HFF-Myc (cell line): ENCODE results near the gene CABCOCO1.

ENCODE experiments used
- DNase-seq: peaks from one replicate; pipeline ENCODE4 v3.0.0-alpha.2; 2011; ENCODE audit warnings: low read depth; ENCODE audit errors: extremely low read depth
- H3K4me3 ChIP-seq: replicated peaks from 2 replicates; pipeline ENCODE4 v1.5.1; 2011; ENCODE audit warnings: low read depth, mild to moderate bottlenecking, control low read depth, low read length
- TF ChIP-seq, protein P1 (sequence below): IDR thresholded peaks from 2 replicates; pipeline ENCODE4 v1.5.1; 2012; ENCODE audit warnings: mild to moderate bottlenecking, low read depth, low read length, control low read depth; ENCODE audit errors: missing control alignments

CABCOCO1 gene

DNA sequence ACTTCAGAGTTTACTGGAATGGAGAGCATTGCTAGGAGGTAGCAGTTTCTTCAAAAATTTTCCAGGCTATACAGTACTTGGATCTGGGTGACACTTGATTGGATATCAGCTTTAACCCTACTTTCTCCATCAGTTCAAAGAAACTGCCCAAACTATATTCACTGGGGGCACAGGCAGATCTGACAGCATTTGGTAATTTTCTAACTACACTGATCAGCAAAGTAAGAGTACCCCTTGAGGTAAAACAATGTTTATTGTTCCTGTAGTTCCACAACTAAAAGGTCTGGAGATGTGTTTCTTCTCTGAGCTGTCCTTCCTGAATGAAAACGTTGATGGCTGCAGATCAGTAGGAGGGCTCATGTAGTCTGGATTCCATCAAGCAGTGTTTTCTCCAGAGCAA lies 104.2 kb downstream of the CABCOCO1 start:
- DNase-seq = no peak
- TF ChIP-seq, protein P1, sequence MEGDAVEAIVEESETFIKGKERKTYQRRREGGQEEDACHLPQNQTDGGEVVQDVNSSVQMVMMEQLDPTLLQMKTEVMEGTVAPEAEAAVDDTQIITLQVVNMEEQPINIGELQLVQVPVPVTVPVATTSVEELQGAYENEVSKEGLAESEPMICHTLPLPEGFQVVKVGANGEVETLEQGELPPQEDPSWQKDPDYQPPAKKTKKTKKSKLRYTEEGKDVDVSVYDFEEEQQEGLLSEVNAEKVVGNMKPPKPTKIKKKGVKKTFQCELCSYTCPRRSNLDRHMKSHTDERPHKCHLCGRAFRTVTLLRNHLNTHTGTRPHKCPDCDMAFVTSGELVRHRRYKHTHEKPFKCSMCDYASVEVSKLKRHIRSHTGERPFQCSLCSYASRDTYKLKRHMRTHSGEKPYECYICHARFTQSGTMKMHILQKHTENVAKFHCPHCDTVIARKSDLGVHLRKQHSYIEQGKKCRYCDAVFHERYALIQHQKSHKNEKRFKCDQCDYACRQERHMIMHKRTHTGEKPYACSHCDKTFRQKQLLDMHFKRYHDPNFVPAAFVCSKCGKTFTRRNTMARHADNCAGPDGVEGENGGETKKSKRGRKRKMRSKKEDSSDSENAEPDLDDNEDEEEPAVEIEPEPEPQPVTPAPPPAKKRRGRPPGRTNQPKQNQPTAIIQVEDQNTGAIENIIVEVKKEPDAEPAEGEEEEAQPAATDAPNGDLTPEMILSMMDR = no peak

DNA sequence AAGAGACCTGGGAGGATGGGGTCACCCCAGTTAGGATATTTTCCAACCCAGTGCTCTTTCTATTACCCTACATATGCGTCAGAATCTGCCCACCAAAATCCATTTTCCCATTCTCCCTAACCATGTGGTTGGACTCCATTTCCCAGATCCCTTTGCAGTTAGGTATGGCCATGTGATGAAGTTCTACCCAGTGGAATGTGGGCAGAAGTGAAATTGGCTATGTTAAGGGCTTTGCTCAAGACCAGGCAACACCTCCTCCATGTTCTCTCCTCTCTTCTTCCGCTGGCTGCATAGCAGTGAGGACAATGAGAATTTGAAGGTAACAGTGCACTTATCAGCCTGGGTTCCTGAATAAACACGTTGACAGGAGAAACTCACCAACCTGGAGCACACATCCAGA lies 111.3 kb downstream of the CABCOCO1 start:
- DNase-seq = no peak
- H3K4me3 ChIP-seq = no peak overlapping the region
- TF ChIP-seq, protein P1 = no peak

More for the DNA sequence above, 104.2 kb downstream of the CABCOCO1 start:
- no peak overlapping the region for H3K4me3 ChIP-seq

DNA sequence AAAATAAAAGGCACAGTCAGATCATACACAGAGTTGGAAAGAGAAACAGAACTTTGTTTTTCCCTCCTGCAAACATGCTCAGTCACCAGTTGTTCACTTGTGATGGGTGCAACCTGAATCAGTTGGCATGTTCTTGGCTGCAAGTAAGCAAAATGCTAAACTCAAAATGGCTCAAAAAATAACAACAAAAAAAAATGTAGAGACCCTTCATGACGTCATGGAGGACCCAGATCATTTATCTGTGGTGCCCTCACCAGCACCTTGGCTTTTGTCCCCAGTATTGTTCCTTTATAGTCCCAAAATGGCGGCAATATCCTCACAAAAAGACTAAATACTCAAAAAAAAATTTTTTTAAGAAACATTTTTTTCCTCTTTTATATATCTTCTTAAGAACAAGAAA lies 112.4 kb downstream of the CABCOCO1 start:
- H3K4me3 ChIP-seq = no peak overlapping the region
- TF ChIP-seq, protein P1 = no peak

DNA sequence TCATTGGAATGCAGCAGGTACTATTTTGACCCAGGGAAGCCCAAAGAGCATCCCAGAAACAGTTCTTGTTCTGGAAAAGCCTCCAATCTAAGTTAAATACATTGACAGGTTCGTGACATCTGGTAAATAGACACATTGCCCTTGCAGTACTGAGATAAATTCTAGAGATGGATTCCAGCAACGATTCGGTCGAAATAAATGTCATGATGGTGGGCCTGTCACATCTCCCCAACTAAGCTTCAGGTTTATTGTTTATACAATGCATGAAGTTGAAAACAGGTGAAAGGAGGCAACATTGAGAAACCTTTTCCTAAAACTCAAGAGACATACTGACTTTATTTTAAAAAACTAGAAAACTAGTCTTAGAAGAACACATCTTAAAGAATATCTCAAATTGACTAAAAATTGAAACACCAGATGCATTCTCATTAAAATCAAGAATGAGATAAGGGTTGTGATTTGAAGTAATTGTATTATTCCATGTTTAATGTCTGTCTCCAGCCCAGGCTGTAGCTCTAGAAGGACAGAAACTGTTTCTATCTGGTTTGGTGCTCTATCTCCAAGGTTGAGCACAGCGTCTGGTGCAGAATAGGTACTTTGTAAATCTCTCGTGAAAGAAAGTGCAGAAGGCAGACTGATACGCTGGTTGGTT lies 114.0 kb downstream of the CABCOCO1 start:
- DNase-seq = no peak
- TF ChIP-seq, protein P1 = no peak
- H3K4me3 ChIP-seq = no peak overlapping the region

More for the DNA sequence above, 112.4 kb downstream of the CABCOCO1 start:
- DNase-seq = no peak

DNA sequence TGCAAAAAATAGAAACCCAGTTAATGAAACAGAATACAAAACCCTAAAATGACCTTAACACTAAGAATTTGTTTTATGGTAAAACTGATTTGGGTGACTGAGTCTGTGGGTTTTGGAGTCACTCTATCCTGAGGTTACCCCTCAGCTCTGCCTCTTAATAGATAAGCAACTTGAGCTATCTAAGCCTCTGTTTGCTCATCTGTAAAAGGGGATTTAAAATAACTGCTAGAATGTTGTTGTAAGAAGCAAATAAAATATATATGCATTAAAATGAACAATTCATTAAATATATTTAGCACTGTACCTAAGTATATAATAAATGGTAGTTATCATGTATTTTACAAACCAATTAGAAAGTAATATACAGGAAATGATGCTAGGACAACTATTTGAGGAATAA lies 115.4 kb downstream of the CABCOCO1 start:
- DNase-seq = no peak
- TF ChIP-seq, protein P1 = no peak
- no peak overlapping the region for H3K4me3 ChIP-seq

DNA sequence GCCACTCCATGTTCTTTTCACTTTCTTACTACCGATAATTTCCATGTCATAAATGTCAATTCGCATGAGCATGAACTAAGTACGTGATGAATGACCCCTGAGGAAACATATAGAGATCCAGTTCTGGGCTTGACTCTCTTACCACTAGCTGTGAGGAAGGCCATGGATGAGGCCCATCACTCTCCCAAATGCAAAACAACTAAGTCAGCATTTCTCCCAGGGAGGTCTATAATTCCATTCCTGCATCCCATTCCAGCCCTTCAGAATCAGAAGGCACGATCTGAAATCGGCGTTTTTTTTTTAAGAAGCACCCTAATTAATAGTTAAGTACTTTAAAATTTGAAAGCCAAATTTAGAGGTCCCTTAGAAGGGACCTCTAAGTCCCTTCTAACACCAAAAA lies 116.5 kb downstream of the CABCOCO1 start:
- TF ChIP-seq, protein P1 = no peak
- no peak for DNase-seq
- H3K4me3 ChIP-seq = no peak overlapping the region
